HepG2 (cell line): ENCODE measurements around the gene FAM83G. TPM values are rescaled to one million over a fixed set of nuclear protein-coding genes. Genes with fewer than 3 reads are reported as not detected.
A peak's percentile ranks its signal among the peaks of the same experiment; 100 is the strongest.

Experiments used
- AKAP8 ChIP-seq: sonication (generic); formaldehyde crosslinking; IDR thresholded peaks from 2 replicates; pipeline ENCODE4 v1.5.1; 2020; ENCODE audit warnings: mild to moderate bottlenecking, missing genetic modification reagents
- CBX1 ChIP-seq: IDR thresholded peaks from one replicate; pipeline ENCODE4 v1.6.1; 2016; ENCODE audit warnings: antibody characterized with exemption, low read depth
- ETV6 ChIP-seq: sonication (generic); formaldehyde crosslinking; conservative IDR thresholded peaks from 2 replicates; pipeline ENCODE4 v1.4.0; 2020; ENCODE audit warnings: missing genetic modification reagents
- FOXA3 ChIP-seq: IDR thresholded peaks from 2 replicates; pipeline ENCODE4 v1.6.1; 2016; ENCODE audit warnings: missing genetic modification reagents, missing compliant biosample characterization
- GATAD2A ChIP-seq: IDR thresholded peaks from 2 replicates; pipeline ENCODE4 v1.6.1; 2016
- HDAC2 ChIP-seq: sonication (generic); formaldehyde crosslinking; IDR thresholded peaks from 2 replicates; pipeline ENCODE4 v1.4.0; 2020; ENCODE audit warnings: missing genetic modification reagents
- MEIS1 ChIP-seq: sonication (generic); formaldehyde crosslinking; IDR thresholded peaks from 2 replicates; pipeline ENCODE4 v1.9.0; 2021; ENCODE audit warnings: mild to moderate bottlenecking, missing genetic modification reagents, moderate library complexity, borderline replicate concordance
- MYC ChIP-seq: sonication (generic); formaldehyde crosslinking; IDR thresholded peaks from 2 replicates; pipeline ENCODE4 v1.9.0; 2021; ENCODE audit warnings: missing genetic modification reagents, borderline replicate concordance
- NCOA2 ChIP-seq: sonication (generic); formaldehyde crosslinking; IDR thresholded peaks from 2 replicates; pipeline ENCODE4 v1.8.0; 2022; ENCODE audit warnings: inconsistent platforms
- PHB2 ChIP-seq: fragments of 450-650 bp; IDR thresholded peaks from 2 replicates; pipeline ENCODE4 v1.6.1; 2018; ENCODE audit not compliant: partially characterized antibody
- POLR2A ChIP-seq, 2 experiments: IDR thresholded peaks; 2 replicates each; pipeline ENCODE4 v1.6.1; 2011; ENCODE audit warnings: low read depth in 2 of 2, low read length in 2 of 2, mild to moderate bottlenecking in 1 of 2, moderate library complexity in 1 of 2; ENCODE audit not compliant: insufficient read depth in 1 of 2
- REL ChIP-seq: sonication (generic); formaldehyde crosslinking; conservative IDR thresholded peaks from 2 replicates; pipeline ENCODE4 v1.8.0; 2022; ENCODE audit warnings: mild to moderate bottlenecking, missing genetic modification reagents, moderate library complexity
- REXO4 ChIP-seq: sonication (generic); formaldehyde crosslinking; IDR thresholded peaks from 2 replicates; pipeline ENCODE4 v1.8.0; 2022; ENCODE audit warnings: missing genetic modification reagents, mild to moderate bottlenecking, borderline replicate concordance
- SMAD1 ChIP-seq: sonication (generic); formaldehyde crosslinking; IDR thresholded peaks from 2 replicates; pipeline ENCODE4 v1.4.0; 2020; ENCODE audit warnings: missing genetic modification reagents, low read depth, mild to moderate bottlenecking, borderline replicate concordance
- SRSF4 ChIP-seq: fragments of 200-400 bp; formaldehyde crosslinking; IDR thresholded peaks from one replicate; pipeline ENCODE4 v1.6.1; 2018; ENCODE audit warnings: mild to moderate bottlenecking, low read depth, low read length, moderate library complexity; ENCODE audit not compliant: poor library complexity, severe bottlenecking
- STAT5B ChIP-seq: sonication (generic); formaldehyde crosslinking; IDR thresholded peaks from 2 replicates; pipeline ENCODE4 v1.4.0; 2020; ENCODE audit warnings: missing genetic modification reagents
- SUZ12 ChIP-seq: fragments of 150-350 bp; IDR thresholded peaks from 2 replicates; pipeline ENCODE4 v1.6.1; 2014; ENCODE audit warnings: low read depth, low read length
- TARDBP ChIP-seq: sonication (generic); formaldehyde crosslinking; IDR thresholded peaks from 2 replicates; pipeline ENCODE4 v1.8.0; 2022; ENCODE audit warnings: mild to moderate bottlenecking, missing genetic modification reagents
- ZBTB7B ChIP-seq: sonication (generic); formaldehyde crosslinking; IDR thresholded peaks from 2 replicates; pipeline ENCODE4 v1.4.0; 2020; ENCODE audit warnings: missing genetic modification reagents
- ZNF124 ChIP-seq: sonication (generic); formaldehyde crosslinking; IDR thresholded peaks from 2 replicates; pipeline ENCODE4 v1.4.0; 2020; ENCODE audit warnings: missing genetic modification reagents
- ZNF567 ChIP-seq: sonication (generic); formaldehyde crosslinking; IDR thresholded peaks from 2 replicates; pipeline ENCODE4 v1.8.1; 2023; ENCODE audit warnings: mild to moderate bottlenecking, missing genetic modification reagents, borderline replicate concordance
- ZNF775 ChIP-seq: sonication (generic); formaldehyde crosslinking; IDR thresholded peaks from 2 replicates; pipeline ENCODE4 v1.4.0; 2020; ENCODE audit warnings: missing genetic modification reagents, mild to moderate bottlenecking, moderate library complexity, borderline replicate concordance
- polyA plus RNA-seq, 8 experiments: library from polyadenylated mRNA; depleted of rRNA in 3 of 8; stranded (reverse) in 7 of 8; unstranded in 1 of 8; fragments of >200 nt; fragmentation: Illumina TruSeq in 4 of 8; extraction: Trizol in 4 of 8; gene quantifications; 2 replicates each; pipeline versions ENCODE4 v1.2.1 to v1.2.3, GENCODE V29; 2011 to 2016; ENCODE audit warnings: low read depth in 4 of 8, missing spikeins in 1 of 8, mixed read lengths in 1 of 8; ENCODE audit not compliant: insufficient read depth in 1 of 8
- total RNA-seq, 5 experiments: library from RNA; depleted of rRNA; stranded (reverse); fragments of >200 nt; fragmentation: Illumina TruSeq; extraction: Trizol; gene quantifications; 2 replicates each; pipeline ENCODE4 v1.2.3, GENCODE V29; 2016; ENCODE audit warnings: low read depth in 1 of 5
- TF ChIP-seq, protein P1 (sequence below): sonication (generic); formaldehyde crosslinking; IDR thresholded peaks from 2 replicates; pipeline ENCODE4 v1.4.0; 2020; ENCODE audit warnings: missing genetic modification reagents, mild to moderate bottlenecking, borderline replicate concordance
- TF ChIP-seq, protein P2 (sequence below): sonication (generic); formaldehyde crosslinking; IDR thresholded peaks from 2 replicates; pipeline ENCODE4 v1.4.0; 2020; ENCODE audit warnings: mild to moderate bottlenecking, missing genetic modification reagents, borderline replicate concordance
- TF ChIP-seq, protein P3 (sequence below): sonication (generic); formaldehyde crosslinking; IDR thresholded peaks from 2 replicates; pipeline ENCODE4 v1.4.0; 2020; ENCODE audit warnings: missing genetic modification reagents
- TF ChIP-seq, protein P4 (sequence below): IDR thresholded peaks from 2 replicates; pipeline ENCODE4 v1.6.1; 2016

FAM83G gene
- total and polyA plus RNA-seq, 2 of the 13 experiments (the other 11 are each of a cell fraction or from before 2014, with no cell fraction given), result 13.7 to 18.6 TPM

DNA sequence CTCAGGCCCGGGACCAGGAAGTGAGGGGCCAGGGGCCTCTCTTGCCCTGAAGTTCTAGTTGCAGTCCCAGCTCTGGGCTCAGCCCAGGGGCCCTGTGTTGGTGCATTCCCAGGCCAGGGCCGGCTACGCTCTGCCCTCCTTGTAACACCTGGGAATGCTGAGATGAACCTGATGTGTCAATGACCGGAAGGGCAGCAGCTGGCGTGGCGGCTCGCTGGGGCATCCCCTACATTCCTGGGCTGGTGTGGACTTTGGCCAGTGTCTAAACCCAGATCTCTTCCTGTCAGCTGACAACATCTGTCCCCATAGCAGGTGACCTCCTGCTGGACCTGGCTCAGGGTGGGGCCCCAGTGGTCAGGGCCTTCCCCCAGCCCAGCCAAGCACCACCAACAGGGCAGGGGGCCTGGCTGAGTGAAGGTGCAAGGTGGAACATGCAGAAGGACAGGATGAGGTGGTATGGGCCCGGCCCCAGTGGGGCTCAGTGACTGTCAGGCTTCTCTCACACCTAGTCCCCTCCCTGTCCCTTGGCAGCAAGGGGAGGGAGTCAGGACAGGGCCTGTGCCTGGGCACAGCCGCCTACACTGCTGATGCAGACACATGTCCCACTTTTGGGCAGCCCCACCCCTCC, 15.9 kb downstream of the FAM83G start (continued):
- TF ChIP-seq, protein P1, sequence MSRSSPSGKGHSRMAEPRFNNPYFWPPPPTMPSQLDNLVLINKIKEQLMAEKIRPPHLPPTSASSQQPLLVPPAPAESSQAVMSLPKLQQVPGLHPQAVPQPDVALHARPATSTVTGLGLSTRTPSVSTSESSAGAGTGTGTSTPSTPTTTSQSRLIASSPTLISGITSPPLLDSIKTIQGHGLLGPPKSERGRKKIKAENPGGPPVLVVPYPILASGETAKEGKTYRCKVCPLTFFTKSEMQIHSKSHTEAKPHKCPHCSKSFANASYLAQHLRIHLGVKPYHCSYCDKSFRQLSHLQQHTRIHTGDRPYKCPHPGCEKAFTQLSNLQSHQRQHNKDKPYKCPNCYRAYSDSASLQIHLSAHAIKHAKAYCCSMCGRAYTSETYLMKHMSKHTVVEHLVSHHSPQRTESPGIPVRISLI (CRISPR knock-in tag), result peak; percentile 73; the same call in 1 of the 2 replicates
- TF ChIP-seq, protein P2, sequence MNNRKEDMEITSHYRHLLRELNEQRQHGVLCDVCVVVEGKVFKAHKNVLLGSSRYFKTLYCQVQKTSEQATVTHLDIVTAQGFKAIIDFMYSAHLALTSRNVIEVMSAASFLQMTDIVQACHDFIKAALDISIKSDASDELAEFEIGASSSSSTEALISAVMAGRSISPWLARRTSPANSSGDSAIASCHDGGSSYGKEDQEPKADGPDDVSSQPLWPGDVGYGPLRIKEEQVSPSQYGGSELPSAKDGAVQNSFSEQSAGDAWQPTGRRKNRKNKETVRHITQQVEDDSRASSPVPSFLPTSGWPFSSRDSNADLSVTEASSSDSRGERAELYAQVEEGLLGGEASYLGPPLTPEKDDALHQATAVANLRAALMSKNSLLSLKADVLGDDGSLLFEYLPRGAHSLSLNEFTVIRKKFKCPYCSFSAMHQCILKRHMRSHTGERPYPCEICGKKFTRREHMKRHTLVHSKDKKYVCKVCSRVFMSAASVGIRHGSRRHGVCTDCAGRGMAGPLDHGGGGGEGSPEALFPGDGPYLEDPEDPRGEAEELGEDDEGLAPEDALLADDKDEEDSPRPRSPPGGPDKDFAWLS (CRISPR knock-in tag), result 0 out of 2 replicates have a peak, but pooled peaks have one; percentile 76
- peak; percentile 80; the same call in 1 of the 2 replicates for TF ChIP-seq ETV6 (CRISPR knock-in tag)
- peak; percentile 90 for TF ChIP-seq ZBTB7B
- TF ChIP-seq SUZ12, result no peak
- TF ChIP-seq, protein P3, sequence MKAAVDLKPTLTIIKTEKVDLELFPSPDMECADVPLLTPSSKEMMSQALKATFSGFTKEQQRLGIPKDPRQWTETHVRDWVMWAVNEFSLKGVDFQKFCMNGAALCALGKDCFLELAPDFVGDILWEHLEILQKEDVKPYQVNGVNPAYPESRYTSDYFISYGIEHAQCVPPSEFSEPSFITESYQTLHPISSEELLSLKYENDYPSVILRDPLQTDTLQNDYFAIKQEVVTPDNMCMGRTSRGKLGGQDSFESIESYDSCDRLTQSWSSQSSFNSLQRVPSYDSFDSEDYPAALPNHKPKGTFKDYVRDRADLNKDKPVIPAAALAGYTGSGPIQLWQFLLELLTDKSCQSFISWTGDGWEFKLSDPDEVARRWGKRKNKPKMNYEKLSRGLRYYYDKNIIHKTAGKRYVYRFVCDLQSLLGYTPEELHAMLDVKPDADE (CRISPR knock-in tag), result no peak
- TF ChIP-seq NCOA2 (CRISPR knock-in tag), result peak; percentile 95
- TF ChIP-seq SMAD1 (CRISPR knock-in tag), result no peak; the same call in 1 of the 2 replicates
- peak; percentile 96 for TF ChIP-seq MEIS1
- TF ChIP-seq PHB2, result no peak
- TF ChIP-seq TARDBP (CRISPR knock-in tag), result peak; percentile 100
- TF ChIP-seq REL (CRISPR knock-in tag), result 0 out of 2 replicates have a peak, but pooled peaks have one; percentile 29
- peak; percentile 70; the same call in 1 of the 2 replicates for TF ChIP-seq STAT5B (CRISPR knock-in tag)
- TF ChIP-seq, protein P4, sequence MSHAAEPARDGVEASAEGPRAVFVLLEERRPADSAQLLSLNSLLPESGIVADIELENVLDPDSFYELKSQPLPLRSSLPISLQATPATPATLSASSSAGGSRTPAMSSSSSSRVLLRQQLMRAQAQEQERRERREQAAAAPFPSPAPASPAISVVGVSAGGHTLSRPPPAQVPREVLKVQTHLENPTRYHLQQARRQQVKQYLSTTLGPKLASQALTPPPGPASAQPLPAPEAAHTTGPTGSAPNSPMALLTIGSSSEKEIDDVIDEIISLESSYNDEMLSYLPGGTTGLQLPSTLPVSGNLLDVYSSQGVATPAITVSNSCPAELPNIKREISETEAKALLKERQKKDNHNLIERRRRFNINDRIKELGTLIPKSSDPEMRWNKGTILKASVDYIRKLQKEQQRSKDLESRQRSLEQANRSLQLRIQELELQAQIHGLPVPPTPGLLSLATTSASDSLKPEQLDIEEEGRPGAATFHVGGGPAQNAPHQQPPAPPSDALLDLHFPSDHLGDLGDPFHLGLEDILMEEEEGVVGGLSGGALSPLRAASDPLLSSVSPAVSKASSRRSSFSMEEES, result peak; percentile 100
- TF ChIP-seq REXO4, result no peak
- TF ChIP-seq CBX1, result peak; percentile 37
- TF ChIP-seq FOXA3 (CRISPR knock-in tag), result peak; percentile 95
- 0 out of 2 replicates have a peak, but pooled peaks have one; percentile 53 for TF ChIP-seq ZNF567 (CRISPR knock-in tag)
- TF ChIP-seq SRSF4, result no peak
- no peak for TF ChIP-seq POLR2A (IDR thresholded peaks at IDR 0.05; ENCODE audit: insufficient read depth in 1 of 2, low read depth in 2 of 2, low read length in 2 of 2)
- TF ChIP-seq AKAP8 (CRISPR knock-in tag), result peak; percentile 98
- TF ChIP-seq ZNF124 (CRISPR knock-in tag), result peak; percentile 80; the same call in 1 of the 2 replicates
- peak; percentile 99 for TF ChIP-seq HDAC2 (CRISPR knock-in tag)
- TF ChIP-seq GATAD2A (CRISPR knock-in tag), result peak; percentile 97
- peak; percentile 94 for TF ChIP-seq MYC
- TF ChIP-seq ZNF775 (CRISPR knock-in tag), result no peak; the same call in 1 of the 2 replicates
